ENCODE results near the gene IL22RA1.

Gene IL22RA1

GRCh38 chr1:24142546-24143534 lies at the start of gene IL22RA1:
Gene IL22RA1, minus strand, starts transcription at chr1:24143140. Its CDS starts 58 bp downstream, at chr1:24143082.
- no peak for DNase-seq (ENCODE audit: low read depth)

GRCh38 chr1:24191860-24192259 lies 48.9 kb upstream of the IL22RA1 start:
- no peak for DNase-seq (ENCODE audit: low read depth)

GRCh38 chr1:24190983-24191461 lies 48.1 kb upstream of the IL22RA1 start:
- DNase-seq (ENCODE audit: low read depth) = no peak

GRCh38 chr1:24189528-24189927 lies 46.6 kb upstream of the IL22RA1 start:
- DNase-seq (ENCODE audit: low read depth) = no peak

GRCh38 chr1:24186993-24187790 lies 44.3 kb upstream of the IL22RA1 start, which contains the start of gene IFNLR1:
Gene IFNLR1, minus strand, starts transcription at chr1:24187289. Its CDS starts 41 bp downstream, at chr1:24187248.
- DNase-seq (ENCODE audit: low read depth) = peak; percentile 43

GRCh38 chr1:24186711-24186992 lies 43.7 kb upstream of the IL22RA1 start:
- no peak for DNase-seq (ENCODE audit: low read depth)

GRCh38 chr1:24186031-24186710 lies 43.2 kb upstream of the IL22RA1 start:
- no peak for DNase-seq (ENCODE audit: low read depth)

- DNase-seq (ENCODE audit: low read depth) = no peak
Observed at GRCh38 chr1:24185076-24185475, 42.1 kb upstream of the IL22RA1 start.

- no peak for DNase-seq (ENCODE audit: low read depth)
Observed at GRCh38 chr1:24182061-24182460, 39.1 kb upstream of the IL22RA1 start.

GRCh38 chr1:24181619-24182018 lies 38.7 kb upstream of the IL22RA1 start:
- DNase-seq (ENCODE audit: low read depth) = no peak

GRCh38 chr1:24180676-24181075 lies 37.7 kb upstream of the IL22RA1 start:
- DNase-seq (ENCODE audit: low read depth) = no peak

GRCh38 chr1:24179251-24179840 lies 36.4 kb upstream of the IL22RA1 start:
- no peak for DNase-seq (ENCODE audit: low read depth)

GRCh38 chr1:24178407-24178806 lies 35.5 kb upstream of the IL22RA1 start:
- DNase-seq (ENCODE audit: low read depth) = no peak

GRCh38 chr1:24177161-24177560 lies 34.2 kb upstream of the IL22RA1 start:
- DNase-seq (ENCODE audit: low read depth) = no peak

GRCh38 chr1:24175033-24175755 lies 32.3 kb upstream of the IL22RA1 start:
- DNase-seq (ENCODE audit: low read depth) = no peak

- DNase-seq (ENCODE audit: low read depth) = no peak
Observed at GRCh38 chr1:24173638-24174575, 31.0 kb upstream of the IL22RA1 start.

GRCh38 chr1:24172598-24172997 lies 29.7 kb upstream of the IL22RA1 start:
- DNase-seq (ENCODE audit: low read depth) = no peak

GRCh38 chr1:24169286-24169685 lies 26.3 kb upstream of the IL22RA1 start:
- no peak for DNase-seq (ENCODE audit: low read depth)

- no peak for DNase-seq (ENCODE audit: low read depth)
Observed at GRCh38 chr1:24168245-24168644, 25.3 kb upstream of the IL22RA1 start.

- DNase-seq (ENCODE audit: low read depth) = no peak
Observed at GRCh38 chr1:24167008-24167407, 24.1 kb upstream of the IL22RA1 start.
